Epidermal melanocyte (primary cell): ENCODE data around the gene GJA3.

Source experiments
- DNase-seq: peaks from one replicate; pipeline ENCODE4 v3.0.0; 2011; ENCODE audit warnings: low spot score; ENCODE audit not compliant: insufficient read length

GJA3 gene

GRCh38 chr13:20128459-20128931, 32.4 kb downstream of the GJA3 start:
- no peak for DNase-seq

GRCh38 chr13:20127562-20128458, 33.0 kb downstream of the GJA3 start:
- no peak for DNase-seq

- DNase-seq: no peak
Observed at GRCh38 chr13:20127262-20127561, 33.6 kb downstream of the GJA3 start.

DNA sequence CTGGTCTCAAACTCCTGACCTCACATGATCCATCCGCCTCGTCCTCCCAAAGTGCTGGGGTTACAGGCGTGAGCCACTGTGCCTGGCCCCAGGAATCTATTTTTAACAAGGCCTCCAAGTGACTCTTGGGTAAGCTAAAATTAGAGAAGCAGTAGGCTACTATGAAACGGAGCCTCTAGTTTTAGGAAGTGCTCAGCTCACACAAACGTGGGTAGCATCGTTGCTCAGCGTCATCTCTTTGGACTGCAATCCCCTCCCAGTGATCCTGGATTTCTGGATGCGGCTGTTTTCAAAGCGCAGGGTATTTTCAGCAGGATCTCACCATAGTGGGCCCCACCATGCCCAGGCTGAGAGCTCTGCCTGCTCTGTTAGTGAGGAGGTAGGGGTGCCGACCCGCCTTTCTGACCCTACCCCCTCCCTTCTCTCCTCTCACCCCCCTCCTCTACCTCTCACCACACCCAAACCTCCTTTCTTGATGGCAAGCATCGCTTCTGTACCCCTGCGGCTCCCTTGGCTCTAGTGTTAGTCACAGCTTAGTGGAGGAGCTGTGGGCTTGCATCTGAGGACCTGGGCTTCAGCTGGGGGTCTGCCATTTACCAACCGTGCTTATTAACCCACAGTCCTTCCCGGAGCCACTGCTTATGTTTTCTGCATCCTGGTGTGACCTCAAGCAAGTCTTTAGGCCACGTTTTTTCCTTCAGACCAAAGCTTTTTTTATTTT, 34.2 kb downstream of the GJA3 start:
- no peak for DNase-seq

GRCh38 chr13:20125783-20126165, 35.1 kb downstream of the GJA3 start:
- DNase-seq: no peak

DNA sequence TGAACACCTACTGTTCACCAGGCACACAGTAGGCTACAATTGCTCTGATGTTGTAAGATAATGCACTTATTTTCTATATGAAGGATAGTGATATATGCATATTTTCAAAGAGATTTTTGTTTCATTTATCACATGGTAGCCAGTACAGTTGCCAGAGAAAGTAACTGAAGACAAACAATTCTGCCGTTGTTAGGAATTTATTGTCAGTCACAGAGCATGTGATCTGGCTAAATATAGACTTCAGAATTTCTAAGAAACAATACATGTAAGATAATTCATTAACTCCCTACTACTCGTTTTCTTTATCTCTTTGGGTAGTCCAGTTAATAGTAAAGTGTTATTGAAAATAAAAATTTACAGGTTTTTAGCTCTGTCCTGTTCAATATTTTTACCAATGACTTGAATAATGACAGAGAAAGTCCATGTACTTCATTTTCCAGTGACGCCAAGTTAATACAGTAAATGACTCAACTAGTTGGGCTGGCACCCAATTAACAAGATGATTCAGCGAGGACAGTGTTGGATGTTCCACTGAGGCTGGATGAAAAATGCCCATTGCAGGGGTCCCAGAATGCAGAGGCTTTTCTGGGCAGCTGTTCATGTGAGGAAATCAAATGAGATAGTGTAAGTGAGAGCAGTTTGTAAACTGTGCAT, 35.6 kb downstream of the GJA3 start:
- no peak for DNase-seq

- no peak for DNase-seq
Observed at GRCh38 chr13:20124303-20124702, 36.5 kb downstream of the GJA3 start.

GRCh38 chr13:20121159-20121525, 39.7 kb downstream of the GJA3 start:
- no peak for DNase-seq

- no peak for DNase-seq
Observed at GRCh38 chr13:20119960-20120359, 40.9 kb downstream of the GJA3 start.

DNA sequence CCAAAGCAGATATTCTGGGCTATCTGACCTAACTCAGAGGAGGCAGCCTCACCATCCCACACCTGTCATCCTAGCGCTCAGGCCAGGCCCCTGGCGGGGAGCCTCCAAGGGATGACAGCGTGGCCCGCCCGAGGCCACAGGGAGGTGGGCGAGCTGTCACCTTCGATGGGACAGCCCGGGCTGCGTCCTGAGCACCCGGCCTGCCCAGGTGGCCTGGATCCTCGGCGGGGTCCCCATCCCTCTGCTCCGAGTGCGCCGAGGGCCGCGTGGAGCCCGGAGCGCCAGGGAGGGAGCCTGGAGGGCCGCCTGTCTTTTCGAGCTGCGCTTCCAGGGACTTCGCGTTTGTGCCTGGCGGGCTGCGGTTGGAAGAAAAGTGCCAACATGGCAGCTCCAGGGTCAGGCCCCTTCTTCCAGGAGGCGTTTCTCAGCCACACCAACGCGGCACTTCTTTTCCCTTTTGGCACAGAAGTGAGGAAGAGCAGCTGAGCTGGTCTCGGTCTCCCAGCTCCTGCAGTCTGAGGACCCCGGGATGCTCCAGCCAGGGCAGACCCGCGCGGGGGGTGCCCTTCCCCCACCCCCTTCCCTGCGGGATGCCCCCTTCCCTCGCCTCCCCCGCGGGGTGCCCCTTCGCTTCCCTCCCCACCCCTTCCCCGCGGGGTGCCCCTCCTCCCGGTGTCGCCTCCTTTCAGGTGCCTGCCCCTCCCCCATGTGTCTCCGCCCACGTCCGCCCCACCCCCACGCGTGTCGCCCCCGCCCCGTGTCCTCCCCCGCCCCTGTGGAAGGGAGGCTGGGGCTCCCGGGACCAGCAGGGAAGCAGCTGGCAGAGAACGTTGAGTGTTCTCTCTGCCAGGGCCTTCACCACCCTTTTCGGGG, 42.3 kb downstream of the GJA3 start:
- DNase-seq: no peak

- DNase-seq: no peak
Observed at GRCh38 chr13:20116213-20116612, 44.6 kb downstream of the GJA3 start.

DNA sequence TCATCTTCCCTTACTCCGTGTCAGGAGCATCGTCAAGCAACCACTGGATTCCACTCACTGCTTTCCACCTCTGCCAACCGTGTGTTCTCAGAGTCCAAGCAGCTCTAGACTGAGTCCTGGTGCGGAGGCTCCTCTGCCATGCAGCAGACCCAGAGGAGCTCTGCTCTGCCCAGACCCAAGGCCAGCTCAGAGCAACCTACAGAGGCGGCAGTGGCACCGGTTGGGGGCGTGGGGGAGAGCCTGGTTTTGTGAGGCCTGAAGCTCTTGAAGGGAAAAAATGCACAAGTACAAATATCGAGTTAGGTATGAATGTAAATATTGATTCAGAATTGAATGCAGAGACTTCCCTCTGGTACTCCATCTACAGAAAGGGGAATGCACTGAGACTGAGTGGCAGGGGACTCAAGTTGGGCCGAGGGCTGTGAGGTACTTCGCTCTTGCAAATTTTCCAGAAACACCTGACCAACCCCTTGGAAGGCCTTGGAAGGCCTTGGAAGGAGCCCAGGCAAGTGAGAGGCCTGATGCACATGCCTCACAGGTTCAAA, 46.7 kb downstream of the GJA3 start:
- no peak for DNase-seq

DNA sequence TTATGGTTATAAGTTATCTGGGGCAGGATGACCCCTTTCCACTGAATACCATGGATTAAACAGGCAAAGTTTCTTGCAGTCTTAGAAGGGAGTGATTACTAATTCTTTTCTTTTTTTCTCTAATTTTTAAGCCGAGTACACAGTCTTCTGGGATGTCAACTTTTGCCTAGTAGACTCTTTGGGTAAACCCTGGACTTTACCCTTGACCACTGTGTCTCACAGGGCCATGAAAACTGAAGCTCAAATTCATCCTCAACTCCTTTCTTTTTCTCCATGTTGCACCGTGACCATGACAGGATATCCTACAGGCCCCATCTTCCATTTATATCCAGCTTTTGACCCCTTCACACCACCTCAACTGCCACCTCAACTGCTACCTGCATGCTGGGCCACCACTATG, 51.8 kb downstream of the GJA3 start:
- DNase-seq: no peak

DNA sequence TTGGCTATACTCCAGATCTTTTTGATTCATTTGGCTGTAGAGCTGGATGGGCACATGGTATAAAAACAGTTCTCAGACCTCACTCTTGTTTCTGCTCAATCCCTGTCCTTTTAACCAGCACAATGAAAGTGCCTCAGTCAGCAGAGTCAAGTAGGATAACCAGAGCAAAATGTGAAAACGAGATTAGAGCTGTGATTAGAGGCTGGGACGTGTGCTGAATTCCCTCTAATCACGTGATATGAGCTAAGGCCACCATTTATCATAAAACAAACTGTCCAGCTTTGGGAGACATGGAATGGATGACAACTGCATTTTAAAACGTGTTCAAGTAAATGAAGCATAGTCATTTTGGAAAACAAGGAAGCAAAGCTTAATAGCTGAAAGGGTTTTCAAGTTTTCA, 54.1 kb downstream of the GJA3 start:
- no peak for DNase-seq

- no peak for DNase-seq
Observed at GRCh38 chr13:20105161-20105689, 55.6 kb downstream of the GJA3 start.

GRCh38 chr13:20102525-20103180, 58.2 kb downstream of the GJA3 start:
- no peak for DNase-seq

DNA sequence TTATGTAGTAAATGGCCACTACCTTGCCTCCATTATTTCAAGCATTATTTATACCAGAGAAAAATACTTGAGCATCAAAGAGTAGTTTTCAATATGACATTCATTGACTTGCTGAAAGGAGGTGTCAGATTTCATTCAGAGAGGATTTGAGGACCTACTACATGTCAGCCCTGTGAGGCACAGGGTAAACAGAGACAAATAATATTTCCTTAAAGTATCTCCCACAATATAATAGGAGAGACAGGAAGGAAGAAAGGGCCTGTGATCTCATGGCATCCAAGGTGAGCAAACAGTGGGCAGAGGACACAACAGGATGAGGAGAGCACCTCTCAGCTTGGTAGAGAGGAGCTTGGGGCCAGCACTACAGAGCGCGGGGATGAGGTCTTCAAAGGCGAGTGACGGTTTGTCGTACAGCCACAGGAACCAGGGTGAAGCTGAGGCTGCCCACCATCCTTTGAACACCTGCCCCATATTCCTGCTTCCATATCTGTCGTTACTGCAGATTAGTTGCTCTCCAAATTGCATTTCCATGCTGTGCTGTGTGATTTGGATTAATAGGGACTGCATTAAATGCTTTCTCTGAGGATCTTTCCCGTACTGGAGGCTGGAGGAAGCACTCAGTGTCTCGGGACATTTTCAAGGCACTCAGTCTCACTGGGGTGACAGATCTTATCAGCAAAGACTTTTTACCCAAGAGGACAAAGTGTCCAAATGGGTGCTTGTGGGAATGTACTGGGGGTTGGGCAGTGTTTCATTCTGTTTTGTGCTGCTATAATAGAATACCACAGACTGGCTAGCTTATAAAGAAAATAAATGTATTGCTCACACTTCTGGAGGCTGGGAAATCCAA, 59.2 kb downstream of the GJA3 start:
- DNase-seq: no peak

GRCh38 chr13:20099319-20099718, 61.5 kb downstream of the GJA3 start:
- no peak for DNase-seq

DNA sequence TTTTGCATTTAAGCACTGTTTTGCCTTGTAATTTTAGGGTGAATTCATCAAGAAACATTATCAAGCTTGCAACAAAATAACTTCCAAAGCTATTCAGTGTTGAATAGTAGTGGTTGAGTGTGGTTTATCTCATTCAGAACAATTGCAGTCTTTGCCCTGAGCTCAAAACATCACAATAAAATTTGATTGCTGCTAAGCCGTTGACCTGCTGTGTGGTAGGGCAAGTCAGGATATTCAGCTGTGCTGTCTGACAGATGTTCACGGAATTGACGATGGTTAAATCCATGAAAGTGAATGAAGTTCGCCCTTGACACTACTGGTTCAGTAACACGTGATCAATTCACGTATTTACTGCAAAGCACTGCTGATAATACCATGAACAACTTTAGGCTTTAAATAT, 66.9 kb downstream of the GJA3 start:
- DNase-seq: no peak
